Activated CD8-positive, alpha-beta memory T cell treated with anti-CD3 and anti-CD28 coated beads for 36 hours (primary cell): Measurements from ENCODE around the gene RASA2. TPM values are rescaled to one million over a fixed set of nuclear protein-coding genes. Genes with fewer than 3 reads are reported as not detected.
"Not testable (repeated sequence)": the region's sequence is repeated elsewhere in the genome, so short reads cannot be mapped to it uniquely, and the experiment has no call there.

Experiments used
- CTCF ChIA-PET: fragments of 350-600 bp; sonication (Branson Sonifier 250); formaldehyde crosslinking; loops from one replicate; lab custom pipeline; 2021; ENCODE audit warnings: antibody characterized with exemption; lab: Charles Lee
- POLR2A ChIA-PET: fragments of 350-600 bp; sonication (Branson Sonifier 250); formaldehyde crosslinking; loops from one replicate; lab custom pipeline; 2021; ENCODE audit warnings: antibody characterized with exemption; lab: Charles Lee
- total RNA-seq, 2 experiments: library from RNA; stranded (reverse); gene quantifications; one replicate each; pipeline ENCODE4 v1.2.3, GENCODE V29; 2021

The RASA2 gene
- total RNA-seq, 2 experiments from 2014 or later, result 36.6 to 39.2 TPM

- POLR2A ChIA-PET, result interaction anchor here (0.6 to 1.1 kb wide), 3 partner anchors 13 to 143 kb away, joined by 3 to 7 read pairs (median 7); no protein-coding TSS in a partner anchor
- CTCF ChIA-PET, result interaction anchor here (0.6 to 5.1 kb wide), 23 partner anchors 14 to 223 kb away, joined by 3 to 52 read pairs (median 3); partner anchors contain the start of gene PXYLP1
These were observed 31.8 kb upstream of the RASA2 start for GRCh38 chr3:141454906-141455602.

- ChIA-PET POLR2A (no interaction called here), CTCF (interaction anchor here (1.1 to 5.1 kb wide), 14 partner anchors 9 to 224 kb away, joined by 3 to 52 read pairs (median 5); partner anchors contain the start of gene PXYLP1)
These were observed 31.1 kb upstream of the RASA2 start for GRCh38 chr3:141455603-141456300.

GRCh38 chr3:141456301-141456625 is 30.6 kb upstream of the RASA2 start:
- CTCF ChIA-PET, result interaction anchor here (1.1 to 5.1 kb wide), 4 partner anchors 9 to 143 kb away, joined by 3 to 46 read pairs (median 9); no protein-coding TSS in a partner anchor
- POLR2A ChIA-PET, result no interaction called here

GRCh38 chr3:141457624-141458236 is 29.1 kb upstream of the RASA2 start:
- ChIA-PET POLR2A (no interaction called here), CTCF (interaction anchor here (0.6 to 1.5 kb wide), 2 partner anchors 17 to 155 kb away, joined by 3 to 4 read pairs; no protein-coding TSS in a partner anchor)

- POLR2A ChIA-PET, result no interaction called here
- CTCF ChIA-PET, result interaction anchor here (0.8 to 3.0 kb wide), 12 partner anchors 9 to 416 kb away, joined by 3 to 20 read pairs (median 4); partner anchors contain the start of gene RASA2
These were observed 27.8 kb upstream of the RASA2 start for GRCh38 chr3:141459008-141459407.

GRCh38 chr3:141460097-141460704 is 26.6 kb upstream of the RASA2 start:
- CTCF ChIA-PET, result interaction anchor here (0.5 to 3.0 kb wide), 21 partner anchors 8 to 278 kb away, joined by 3 to 20 read pairs (median 5); partner anchors contain the start of genes RASA2 and RNF7
- POLR2A ChIA-PET, result no interaction called here

GRCh38 chr3:141462176-141462859 is 24.5 kb upstream of the RASA2 start:
- ChIA-PET POLR2A (no interaction called here), CTCF (interaction anchor here (0.6 to 1.9 kb wide), 3 partner anchors 90 to 108 kb away, joined by 3 to 8 read pairs (median 3); no protein-coding TSS in a partner anchor)

GRCh38 chr3:141465221-141465620 is 21.6 kb upstream of the RASA2 start:
- ChIA-PET CTCF (interaction anchor here (0.6 to 1.0 kb wide), 4 partner anchors 9 to 177 kb away, joined by 3 to 4 read pairs (median 3); no protein-coding TSS in a partner anchor), POLR2A (no interaction called here)

- ChIA-PET POLR2A (no interaction called here), CTCF (no interaction called here)
These were observed 20.1 kb upstream of the RASA2 start for GRCh38 chr3:141466633-141467169.

GRCh38 chr3:141469720-141470119 is 17.1 kb upstream of the RASA2 start:
- CTCF ChIA-PET, result no interaction called here
- POLR2A ChIA-PET, result interaction anchor here (0.7 kb wide), 1 partner anchor 146 kb away, joined by 5 read pairs; no protein-coding TSS in a partner anchor

GRCh38 chr3:141471160-141471559 is 15.7 kb upstream of the RASA2 start:
- CTCF ChIA-PET, result interaction anchor here (1.2 to 2.2 kb wide), 3 partner anchors 11 to 90 kb away, joined by 3 to 7 read pairs (median 4); no protein-coding TSS in a partner anchor

GRCh38 chr3:141476033-141476432 is 10.8 kb upstream of the RASA2 start:
- POLR2A ChIA-PET, result interaction anchor here (0.7 kb wide), 1 partner anchor 73 kb away, joined by 4 read pairs; no protein-coding TSS in a partner anchor
- CTCF ChIA-PET, result interaction anchor here (0.7 to 1.2 kb wide), 2 partner anchors 9 to 85 kb away, joined by 3 read pairs; no protein-coding TSS in a partner anchor

More at GRCh38 chr3:141471160-141471559, 15.7 kb upstream of the RASA2 start:
- POLR2A ChIA-PET, result no interaction called here

- POLR2A ChIA-PET, result no interaction called here
These were observed 9.6 kb upstream of the RASA2 start for GRCh38 chr3:141477224-141477623.

GRCh38 chr3:141478139-141478538 is 8.7 kb upstream of the RASA2 start:
- ChIA-PET CTCF (interaction anchor here (1.4 kb wide), 1 partner anchor 24 kb away, joined by 3 read pairs; no protein-coding TSS in a partner anchor), POLR2A (no interaction called here)

More at GRCh38 chr3:141477224-141477623, 9.6 kb upstream of the RASA2 start:
- CTCF ChIA-PET, result interaction anchor here (1.2 to 1.4 kb wide), 2 partner anchors 23 to 83 kb away, joined by 3 read pairs; no protein-coding TSS in a partner anchor

GRCh38 chr3:141478840-141479239 is 8.0 kb upstream of the RASA2 start:
- POLR2A ChIA-PET, result not testable (repeated sequence)
- CTCF ChIA-PET, result interaction anchor here (1.0 kb wide), 1 partner anchor 82 kb away, joined by 5 read pairs; no protein-coding TSS in a partner anchor

GRCh38 chr3:141482245-141482922 is 4.4 kb upstream of the RASA2 start:
- CTCF ChIA-PET, result no interaction called here
- POLR2A ChIA-PET, result no interaction called here
